Neural cell (in vitro differentiated cells): ENCODE results near the gene LRRC27. TPM values are rescaled to one million over a fixed set of nuclear protein-coding genes. Genes with fewer than 3 reads are reported as not detected.

ENCODE experiments used
- H2AFZ ChIP-seq: fragments of 200-600, 300-800 bp; sonication (generic), shearing (Covaris generic); 2 replicates; pipeline ENCODE4 v1.6.0; 2014; ENCODE audit warnings: low read depth, mild to moderate bottlenecking, antibody characterized with exemption, low read length, moderate library complexity
- H3F3A ChIP-seq: fragments of 200-600 bp; shearing (Covaris generic); 2 replicates; pipeline ENCODE4 v1.6.1; 2016; ENCODE audit warnings: mild to moderate bottlenecking, moderate library complexity, mixed read lengths, antibody characterized with exemption, low read length; ENCODE audit not compliant: insufficient read depth, poor library complexity, severe bottlenecking
- H3K27ac ChIP-seq: fragments of 200-600, 300-800 bp; sonication (generic), shearing (Covaris generic); 2 replicates; pipeline ENCODE4 v1.5.1; 2014; ENCODE audit warnings: mild to moderate bottlenecking, low read length, moderate library complexity
- H3K27me3 ChIP-seq: fragments of 300-800, 200-600 bp; sonication (generic), shearing (Covaris generic); 2 replicates; pipeline ENCODE4 v1.6.0; 2014; ENCODE audit warnings: mild to moderate bottlenecking, low read depth, low read length, moderate library complexity; ENCODE audit not compliant: insufficient read depth
- H3K36me3 ChIP-seq: fragments of 300-800, 200-600 bp; sonication (generic), shearing (Covaris generic); 2 replicates; pipeline ENCODE4 v1.5.1; 2014; ENCODE audit warnings: mild to moderate bottlenecking, antibody characterized with exemption, low read length, moderate library complexity; ENCODE audit not compliant: insufficient read depth
- H3K4me2 ChIP-seq: fragments of 300-800, 200-600 bp; sonication (generic), shearing (Covaris generic); 2 replicates; pipeline ENCODE4 v1.6.0; 2014; ENCODE audit warnings: mild to moderate bottlenecking, low read length
- H3K4me3 ChIP-seq: fragments of 300-800, 200-600 bp; sonication (generic), shearing (Covaris generic); 2 replicates; pipeline ENCODE4 v1.5.1; 2014; ENCODE audit warnings: mild to moderate bottlenecking, low read length, moderate library complexity
- H3K79me2 ChIP-seq: fragments of 200-600 bp; shearing (Covaris generic); replicated peaks from 2 replicates; pipeline ENCODE4 v1.6.0; 2014; ENCODE audit warnings: mild to moderate bottlenecking, low read length, moderate library complexity; ENCODE audit not compliant: insufficient read depth
- H3K9ac ChIP-seq: fragments of 300-800, 200-600 bp; sonication (generic), shearing (Covaris generic); 2 replicates; pipeline ENCODE4 v1.6.1; 2016; ENCODE audit warnings: mild to moderate bottlenecking, low read length, mixed read lengths
- H3K9me2 ChIP-seq: fragments of 200-600 bp; shearing (Covaris generic); 2 replicates; pipeline ENCODE4 v1.6.1; 2016; ENCODE audit warnings: mild to moderate bottlenecking, low read length, mixed read lengths; ENCODE audit not compliant: insufficient read depth
- H3K9me3 ChIP-seq: fragments of 200-600, 300-800 bp; sonication (generic), shearing (Covaris generic); 2 replicates; pipeline ENCODE4 v1.6.1; 2016; ENCODE audit warnings: mild to moderate bottlenecking, mixed run types, low read length, moderate library complexity, mixed read lengths
- H4K20me1 ChIP-seq: fragments of 200-600 bp; shearing (Covaris generic); 2 replicates; pipeline ENCODE4 v1.6.1; 2016; ENCODE audit warnings: mild to moderate bottlenecking, mixed run types; ENCODE audit not compliant: insufficient read depth
- EP300 ChIP-seq: fragments of 450-650 bp; conservative IDR thresholded peaks from 2 replicates; pipeline ENCODE4 v1.6.1; 2014; ENCODE audit warnings: antibody characterized with exemption, mild to moderate bottlenecking, moderate library complexity; ENCODE audit not compliant: poor library complexity, severe bottlenecking
- EZH2 ChIP-seq: fragments of 200-600, 300-800 bp; shearing (Covaris generic), sonication (generic); IDR thresholded peaks from 2 replicates; pipeline ENCODE4 v1.6.1; 2014; ENCODE audit warnings: antibody characterized with exemption, low read length, borderline replicate concordance, mild to moderate bottlenecking; ENCODE audit not compliant: insufficient read depth, poor library complexity, severe bottlenecking
- MXI1 ChIP-seq: fragments of 450-650 bp; conservative IDR thresholded peaks from 2 replicates; pipeline ENCODE4 v1.6.1; 2014; ENCODE audit warnings: antibody characterized with exemption, mild to moderate bottlenecking; ENCODE audit not compliant: poor library complexity, severe bottlenecking
- POLR2AphosphoS5 ChIP-seq: IDR thresholded peaks from 2 replicates; pipeline ENCODE4 v1.6.1; 2012
- RAD21 ChIP-seq: fragments of 450-650 bp; conservative IDR thresholded peaks from 2 replicates; pipeline ENCODE4 v1.6.1; 2014; ENCODE audit warnings: antibody characterized with exemption, mild to moderate bottlenecking, moderate library complexity
- SMC3 ChIP-seq: fragments of 450-650 bp; conservative IDR thresholded peaks from 2 replicates; pipeline ENCODE4 v1.6.1; 2014; ENCODE audit warnings: antibody characterized with exemption, mild to moderate bottlenecking, moderate library complexity; ENCODE audit not compliant: poor library complexity
- TAF1 ChIP-seq: IDR thresholded peaks from 2 replicates; pipeline ENCODE4 v1.6.1; 2012; ENCODE audit warnings: low read depth
- polyA plus RNA-seq: library from polyadenylated mRNA; depleted of rRNA; stranded (reverse); fragments of >200 nt; gene quantifications from 2 replicates; pipeline ENCODE4 v1.2.3, GENCODE V29; 2014
- TF ChIP-seq, protein P1 (sequence below): IDR thresholded peaks from 2 replicates; pipeline ENCODE4 v1.6.1; 2012; ENCODE audit warnings: borderline replicate concordance
- TF ChIP-seq, protein P2 (sequence below): fragments of 450-650 bp; IDR thresholded peaks from 2 replicates; pipeline ENCODE4 v1.5.1; 2014; ENCODE audit warnings: antibody characterized with exemption, mild to moderate bottlenecking, moderate library complexity; ENCODE audit not compliant: poor library complexity, severe bottlenecking

The LRRC27 gene
- polyA plus RNA-seq, 1 donor from 2014 or later, result 26.7 TPM

DNA sequence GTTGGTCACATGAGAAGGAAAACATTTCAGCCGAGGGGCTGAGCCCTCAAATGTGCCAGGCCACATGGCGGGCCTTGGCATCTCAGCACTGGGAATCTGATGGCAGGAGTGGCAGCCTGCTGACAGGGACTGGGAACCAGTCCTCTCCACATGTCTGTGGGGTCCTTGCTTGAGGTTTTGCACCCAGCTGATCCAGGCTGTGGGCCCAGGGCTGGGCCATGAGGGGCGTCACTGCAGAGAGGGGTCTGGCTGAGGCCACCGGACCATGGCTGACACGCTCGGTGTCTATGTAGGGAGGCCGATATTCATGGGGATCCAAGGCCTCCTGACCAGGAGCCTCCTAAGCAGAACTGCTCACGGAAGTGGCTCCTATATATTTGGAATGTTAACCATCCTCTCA lies 34.0 kb downstream of the LRRC27 start:
- no peaks in the 10 kb centered on the region for H3K36me3 ChIP-seq
- no peaks in the 10 kb centered on the region for H3K27me3 ChIP-seq
- H3K79me2 ChIP-seq, result no peaks in the 10 kb centered on the region
- no peaks in the 10 kb centered on the region for H3K9me3 ChIP-seq
- H2AFZ ChIP-seq, result no peak overlapping the region
- H3K9ac ChIP-seq, result no peak overlapping the region
- no peaks in the 10 kb centered on the region for H4K20me1 ChIP-seq
- H3F3A ChIP-seq, result no peaks in the 10 kb centered on the region
- no peak overlapping the region for H3K4me2 ChIP-seq
- no peak overlapping the region for H3K4me3 ChIP-seq
- H3K27ac ChIP-seq, result no peak overlapping the region
- TF ChIP-seq, protein P1, sequence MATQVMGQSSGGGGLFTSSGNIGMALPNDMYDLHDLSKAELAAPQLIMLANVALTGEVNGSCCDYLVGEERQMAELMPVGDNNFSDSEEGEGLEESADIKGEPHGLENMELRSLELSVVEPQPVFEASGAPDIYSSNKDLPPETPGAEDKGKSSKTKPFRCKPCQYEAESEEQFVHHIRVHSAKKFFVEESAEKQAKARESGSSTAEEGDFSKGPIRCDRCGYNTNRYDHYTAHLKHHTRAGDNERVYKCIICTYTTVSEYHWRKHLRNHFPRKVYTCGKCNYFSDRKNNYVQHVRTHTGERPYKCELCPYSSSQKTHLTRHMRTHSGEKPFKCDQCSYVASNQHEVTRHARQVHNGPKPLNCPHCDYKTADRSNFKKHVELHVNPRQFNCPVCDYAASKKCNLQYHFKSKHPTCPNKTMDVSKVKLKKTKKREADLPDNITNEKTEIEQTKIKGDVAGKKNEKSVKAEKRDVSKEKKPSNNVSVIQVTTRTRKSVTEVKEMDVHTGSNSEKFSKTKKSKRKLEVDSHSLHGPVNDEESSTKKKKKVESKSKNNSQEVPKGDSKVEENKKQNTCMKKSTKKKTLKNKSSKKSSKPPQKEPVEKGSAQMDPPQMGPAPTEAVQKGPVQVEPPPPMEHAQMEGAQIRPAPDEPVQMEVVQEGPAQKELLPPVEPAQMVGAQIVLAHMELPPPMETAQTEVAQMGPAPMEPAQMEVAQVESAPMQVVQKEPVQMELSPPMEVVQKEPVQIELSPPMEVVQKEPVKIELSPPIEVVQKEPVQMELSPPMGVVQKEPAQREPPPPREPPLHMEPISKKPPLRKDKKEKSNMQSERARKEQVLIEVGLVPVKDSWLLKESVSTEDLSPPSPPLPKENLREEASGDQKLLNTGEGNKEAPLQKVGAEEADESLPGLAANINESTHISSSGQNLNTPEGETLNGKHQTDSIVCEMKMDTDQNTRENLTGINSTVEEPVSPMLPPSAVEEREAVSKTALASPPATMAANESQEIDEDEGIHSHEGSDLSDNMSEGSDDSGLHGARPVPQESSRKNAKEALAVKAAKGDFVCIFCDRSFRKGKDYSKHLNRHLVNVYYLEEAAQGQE, result no peak
- TF ChIP-seq EZH2, result no peak
- no peak for TF ChIP-seq RAD21
- TF ChIP-seq POLR2AphosphoS5, result no peak
- no peak for TF ChIP-seq EP300
- no peak for TF ChIP-seq SMC3
- TF ChIP-seq TAF1, result no peak
- TF ChIP-seq, protein P2, sequence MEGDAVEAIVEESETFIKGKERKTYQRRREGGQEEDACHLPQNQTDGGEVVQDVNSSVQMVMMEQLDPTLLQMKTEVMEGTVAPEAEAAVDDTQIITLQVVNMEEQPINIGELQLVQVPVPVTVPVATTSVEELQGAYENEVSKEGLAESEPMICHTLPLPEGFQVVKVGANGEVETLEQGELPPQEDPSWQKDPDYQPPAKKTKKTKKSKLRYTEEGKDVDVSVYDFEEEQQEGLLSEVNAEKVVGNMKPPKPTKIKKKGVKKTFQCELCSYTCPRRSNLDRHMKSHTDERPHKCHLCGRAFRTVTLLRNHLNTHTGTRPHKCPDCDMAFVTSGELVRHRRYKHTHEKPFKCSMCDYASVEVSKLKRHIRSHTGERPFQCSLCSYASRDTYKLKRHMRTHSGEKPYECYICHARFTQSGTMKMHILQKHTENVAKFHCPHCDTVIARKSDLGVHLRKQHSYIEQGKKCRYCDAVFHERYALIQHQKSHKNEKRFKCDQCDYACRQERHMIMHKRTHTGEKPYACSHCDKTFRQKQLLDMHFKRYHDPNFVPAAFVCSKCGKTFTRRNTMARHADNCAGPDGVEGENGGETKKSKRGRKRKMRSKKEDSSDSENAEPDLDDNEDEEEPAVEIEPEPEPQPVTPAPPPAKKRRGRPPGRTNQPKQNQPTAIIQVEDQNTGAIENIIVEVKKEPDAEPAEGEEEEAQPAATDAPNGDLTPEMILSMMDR, result no peak
- no peak for TF ChIP-seq MXI1
- no peaks in the 10 kb centered on the region for H3K9me2 ChIP-seq

DNA sequence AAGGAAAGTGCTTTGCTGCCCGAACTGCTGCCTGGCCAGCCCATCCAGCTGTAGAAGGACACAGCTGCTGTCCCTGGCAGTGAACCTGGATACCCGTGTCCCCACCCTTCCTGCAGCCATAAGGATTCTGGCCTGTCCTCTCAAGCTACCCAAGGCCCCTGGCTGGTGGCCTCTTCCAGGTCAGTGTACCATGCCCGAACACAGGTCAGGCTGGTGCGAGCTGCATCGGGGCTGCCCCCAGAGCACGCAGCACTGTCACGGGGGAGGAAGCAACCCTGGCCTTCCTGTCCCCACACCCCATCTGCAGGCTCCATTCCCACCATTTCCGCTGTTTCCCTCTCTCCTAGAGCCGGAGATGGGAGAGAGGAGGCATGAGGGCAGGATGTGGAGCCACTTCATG lies 34.5 kb downstream of the LRRC27 start:
- Histone ChIP-seq H3K79me2 (no peaks in the 10 kb centered on the region), H3K27ac (no peak overlapping the region), H3K4me3 (no peak overlapping the region), H2AFZ (no peak overlapping the region), H3K9ac (no peak overlapping the region), H3K4me2 (no peak overlapping the region), H3K36me3 (no peaks in the 10 kb centered on the region), H3K27me3 (no peaks in the 10 kb centered on the region), H3K9me3 (no peaks in the 10 kb centered on the region), H3F3A (no peaks in the 10 kb centered on the region), H3K9me2 (no peaks in the 10 kb centered on the region), H4K20me1 (no peaks in the 10 kb centered on the region)
- no peak for TF ChIP-seq TAF1
- TF ChIP-seq SMC3, result no peak

DNA sequence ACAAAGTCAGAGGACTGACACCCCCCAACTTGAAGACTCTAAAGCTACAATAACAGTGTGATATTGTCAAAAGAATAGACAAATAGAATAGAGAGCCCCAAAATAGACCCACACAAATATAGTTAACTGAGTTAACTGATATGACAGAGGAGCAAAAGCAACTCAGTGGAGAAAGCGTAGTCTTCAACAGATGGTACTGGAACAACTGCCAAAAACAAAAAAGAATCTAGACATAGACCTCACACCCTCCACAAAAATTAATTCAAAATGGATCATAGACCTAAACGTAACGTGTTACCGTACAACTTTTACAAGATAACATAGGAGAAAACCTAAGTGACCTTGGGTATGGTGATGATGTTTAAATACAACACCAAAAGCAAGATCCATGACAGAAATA lies 36.4 kb downstream of the LRRC27 start:
- Histone ChIP-seq H3K79me2 (no peaks in the 10 kb centered on the region), H3K9ac (no peak overlapping the region), H3F3A (no peaks in the 10 kb centered on the region), H2AFZ (no peak overlapping the region), H3K27ac (no peak overlapping the region), H3K9me2 (no peaks in the 10 kb centered on the region), H3K9me3 (no peaks in the 10 kb centered on the region), H3K4me3 (no peak overlapping the region), H4K20me1 (no peaks in the 10 kb centered on the region), H3K27me3 (no peaks in the 10 kb centered on the region), H3K36me3 (no peaks in the 10 kb centered on the region), H3K4me2 (no peak overlapping the region)
- TF ChIP-seq, protein P2, result no peak
- TF ChIP-seq EP300, result no peak
- no peak for TF ChIP-seq RAD21
- no peak for TF ChIP-seq EZH2
- TF ChIP-seq MXI1, result no peak
- TF ChIP-seq SMC3, result no peak
- no peak for TF ChIP-seq POLR2AphosphoS5
- TF ChIP-seq TAF1, result no peak
- TF ChIP-seq, protein P1, result no peak
